Chondrocyte (in vitro differentiated cells): ENCODE results near the gene ECI1. TPM values are rescaled to one million over a fixed set of nuclear protein-coding genes. Genes with fewer than 3 reads are reported as not detected.

Source experiments
- DNase-seq: peaks from one replicate; pipeline ENCODE4 v3.0.0; 2021; ENCODE audit warnings: mixed read lengths, low spot score
- H3K27ac Mint-ChIP-seq: one replicate; pipeline ENCODE4 v1.8.0; 2021; ENCODE audit warnings: mild to moderate bottlenecking, moderate library complexity, mixed read lengths; ENCODE audit not compliant: unreplicated experiment
- H3K27me3 Mint-ChIP-seq: 2 replicates; pipeline ENCODE4 v1.8.0; 2021; ENCODE audit warnings: low read depth, mixed read lengths
- H3K36me3 Mint-ChIP-seq: 2 replicates; pipeline ENCODE4 v1.8.0; 2021; ENCODE audit warnings: low read depth, mixed read lengths
- H3K4me1 Mint-ChIP-seq: 2 replicates; pipeline ENCODE4 v1.8.0; 2021; ENCODE audit warnings: low read depth, mild to moderate bottlenecking, mixed read lengths
- H3K4me3 Mint-ChIP-seq: one replicate; pipeline ENCODE4 v1.8.0; 2021; ENCODE audit warnings: mild to moderate bottlenecking, moderate library complexity, mixed read lengths; ENCODE audit not compliant: unreplicated experiment
- H3K9me3 Mint-ChIP-seq: 2 replicates; pipeline ENCODE4 v1.8.0; 2021; ENCODE audit warnings: low read depth, mixed read lengths
- CTCF ChIP-seq: fragments of 200-600 bp; sonication (generic); IDR thresholded peaks from 2 replicates; pipeline ENCODE4 v1.5.0; 2021; ENCODE audit warnings: antibody characterized with exemption, mild to moderate bottlenecking, moderate library complexity
- total RNA-seq: library from RNA; stranded (reverse); gene quantifications from 3 replicates; pipeline ENCODE4 v1.2.1, GENCODE V29; 2021

Gene ECI1
- total RNA-seq, 1 donor from 2014 or later: 44.5 TPM

GRCh38 chr16:2275476-2276367, 24.3 kb upstream of the ECI1 start:
- DNase-seq: peak; percentile 72
- H3K36me3 Mint-ChIP-seq: peaks cover 9% of the 10 kb centered on the region

GRCh38 chr16:2273931-2274330, 22.5 kb upstream of the ECI1 start:
- Mint-ChIP-seq H3K9me3 (no peaks in the 10 kb centered on the region), H3K27ac (no peak overlapping the region), H3K4me1 (peaks cover 11% of the 10 kb centered on the region), H3K36me3 (peaks cover 5% of the 10 kb centered on the region), H3K27me3 (no peaks in the 10 kb centered on the region), H3K4me3 (no peak overlapping the region)
- TF ChIP-seq CTCF: no peak
- no peak for DNase-seq

More at GRCh38 chr16:2275476-2276367, 24.3 kb upstream of the ECI1 start:
- no peaks in the 10 kb centered on the region for H3K27me3 Mint-ChIP-seq
- no peak for TF ChIP-seq CTCF
- peaks cover 2% of the 10 kb centered on the region for H3K4me1 Mint-ChIP-seq
- no peak overlapping the region for H3K27ac Mint-ChIP-seq
- no peaks in the 10 kb centered on the region for H3K9me3 Mint-ChIP-seq
- no peak overlapping the region for H3K4me3 Mint-ChIP-seq

- Mint-ChIP-seq H3K27me3 (no peaks in the 10 kb centered on the region), H3K4me1 (peaks cover 11% of the 10 kb centered on the region), H3K27ac (no peak overlapping the region), H3K9me3 (no peaks in the 10 kb centered on the region), H3K36me3 (peaks cover 5% of the 10 kb centered on the region), H3K4me3 (no peak overlapping the region)
- DNase-seq: peak; percentile 77
- TF ChIP-seq CTCF: no peak
Measured at GRCh38 chr16:2273484-2273883, 22.1 kb upstream of the ECI1 start.

GRCh38 chr16:2271848-2272461, 20.6 kb upstream of the ECI1 start:
- peak; percentile 87 for DNase-seq
- H3K27me3 Mint-ChIP-seq: no peaks in the 10 kb centered on the region
- H3K9me3 Mint-ChIP-seq: no peaks in the 10 kb centered on the region
- TF ChIP-seq CTCF: no peak
- H3K36me3 Mint-ChIP-seq: peaks cover 4% of the 10 kb centered on the region
- H3K27ac Mint-ChIP-seq: no peak overlapping the region
- no peak overlapping the region for H3K4me3 Mint-ChIP-seq
- H3K4me1 Mint-ChIP-seq: peaks cover 13% of the 10 kb centered on the region

GRCh38 chr16:2270588-2271470, 19.4 kb upstream of the ECI1 start:
- no peak overlapping the region for H3K4me3 Mint-ChIP-seq
- DNase-seq: no peak
- no peaks in the 10 kb centered on the region for H3K9me3 Mint-ChIP-seq
- no peak overlapping the region for H3K27ac Mint-ChIP-seq
- H3K27me3 Mint-ChIP-seq: no peaks in the 10 kb centered on the region
- no peak for TF ChIP-seq CTCF
- H3K4me1 Mint-ChIP-seq: peaks cover 22% of the 10 kb centered on the region
- H3K36me3 Mint-ChIP-seq: peaks cover 4% of the 10 kb centered on the region
